Vagina (tissue), 2 donors: Measurements from ENCODE around the gene GALNT2.

ENCODE experiments used
- POLR2A ChIP-seq, 2 donors: fragments of 450-650 bp; IDR thresholded peaks; one replicate each; pipeline ENCODE4 v1.6.1; 2017; ENCODE audit warnings: antibody characterized with exemption in 2 of 2, mild to moderate bottlenecking in 2 of 2, moderate library complexity in 2 of 2
- POLR2AphosphoS5 ChIP-seq, 2 donors: sonication (generic); formaldehyde crosslinking; IDR thresholded peaks; one replicate each; pipeline ENCODE4 v1.9.0; 2017; ENCODE audit warnings: antibody characterized with exemption in 2 of 2, mild to moderate bottlenecking in 2 of 2, low read depth in 1 of 2; ENCODE audit not compliant: insufficient read depth in 1 of 2
- TF ChIP-seq, protein P1 (sequence below), 3 experiments: fragments of 450-650 bp in 2 of 3; fragments of 200-600 bp in 1 of 3; sonication (generic) in 1 of 3; IDR thresholded peaks; one replicate each; pipeline ENCODE4 v1.5.1; 2017 to 2019; ENCODE audit warnings: antibody characterized with exemption in 3 of 3, mild to moderate bottlenecking in 2 of 3, moderate library complexity in 2 of 3

- TF ChIP-seq POLR2AphosphoS5 (IDR thresholded peaks at IDR 0.05; ENCODE audit: insufficient read depth in 1 of 2, low read depth in 1 of 2) (peak in 1 of 2 donors; percentile 88), POLR2A (IDR thresholded peaks at IDR 0.05) (no peak)
- TF ChIP-seq, protein P1, sequence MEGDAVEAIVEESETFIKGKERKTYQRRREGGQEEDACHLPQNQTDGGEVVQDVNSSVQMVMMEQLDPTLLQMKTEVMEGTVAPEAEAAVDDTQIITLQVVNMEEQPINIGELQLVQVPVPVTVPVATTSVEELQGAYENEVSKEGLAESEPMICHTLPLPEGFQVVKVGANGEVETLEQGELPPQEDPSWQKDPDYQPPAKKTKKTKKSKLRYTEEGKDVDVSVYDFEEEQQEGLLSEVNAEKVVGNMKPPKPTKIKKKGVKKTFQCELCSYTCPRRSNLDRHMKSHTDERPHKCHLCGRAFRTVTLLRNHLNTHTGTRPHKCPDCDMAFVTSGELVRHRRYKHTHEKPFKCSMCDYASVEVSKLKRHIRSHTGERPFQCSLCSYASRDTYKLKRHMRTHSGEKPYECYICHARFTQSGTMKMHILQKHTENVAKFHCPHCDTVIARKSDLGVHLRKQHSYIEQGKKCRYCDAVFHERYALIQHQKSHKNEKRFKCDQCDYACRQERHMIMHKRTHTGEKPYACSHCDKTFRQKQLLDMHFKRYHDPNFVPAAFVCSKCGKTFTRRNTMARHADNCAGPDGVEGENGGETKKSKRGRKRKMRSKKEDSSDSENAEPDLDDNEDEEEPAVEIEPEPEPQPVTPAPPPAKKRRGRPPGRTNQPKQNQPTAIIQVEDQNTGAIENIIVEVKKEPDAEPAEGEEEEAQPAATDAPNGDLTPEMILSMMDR (IDR thresholded peaks at IDR 0.05): no peak
Observed at GRCh38 chr1:230191079-230191804, 124.2 kb downstream of the GALNT2 start.
